ENCODE measurements around the gene TRIM46.
"Not testable (repeated sequence)": the region's sequence is repeated elsewhere in the genome, so short reads cannot be mapped to it uniquely, and the experiment has no call there.

DNA sequence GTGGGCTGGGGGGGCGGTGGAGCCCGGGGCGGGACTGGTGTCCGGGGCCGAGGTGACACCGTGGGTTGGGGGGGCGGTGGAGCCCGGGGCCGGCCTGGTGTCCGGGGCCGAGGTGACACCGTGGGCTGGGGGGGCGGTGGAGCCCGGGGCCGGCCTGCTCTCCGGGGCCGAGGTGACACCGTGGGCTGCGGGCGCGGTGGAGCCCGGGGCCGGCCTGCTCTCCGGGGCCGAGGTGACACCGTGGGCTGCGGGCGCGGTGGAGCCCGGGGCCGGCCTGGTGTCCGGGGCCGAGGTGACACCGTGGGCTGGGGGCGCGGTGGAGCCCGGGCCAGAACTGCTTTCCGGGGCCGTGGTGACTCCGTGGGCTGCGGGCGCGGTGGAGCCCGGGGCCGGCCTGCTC is 16.3 kb downstream of the TRIM46 start:
- TF ChIP-seq, protein P1, sequence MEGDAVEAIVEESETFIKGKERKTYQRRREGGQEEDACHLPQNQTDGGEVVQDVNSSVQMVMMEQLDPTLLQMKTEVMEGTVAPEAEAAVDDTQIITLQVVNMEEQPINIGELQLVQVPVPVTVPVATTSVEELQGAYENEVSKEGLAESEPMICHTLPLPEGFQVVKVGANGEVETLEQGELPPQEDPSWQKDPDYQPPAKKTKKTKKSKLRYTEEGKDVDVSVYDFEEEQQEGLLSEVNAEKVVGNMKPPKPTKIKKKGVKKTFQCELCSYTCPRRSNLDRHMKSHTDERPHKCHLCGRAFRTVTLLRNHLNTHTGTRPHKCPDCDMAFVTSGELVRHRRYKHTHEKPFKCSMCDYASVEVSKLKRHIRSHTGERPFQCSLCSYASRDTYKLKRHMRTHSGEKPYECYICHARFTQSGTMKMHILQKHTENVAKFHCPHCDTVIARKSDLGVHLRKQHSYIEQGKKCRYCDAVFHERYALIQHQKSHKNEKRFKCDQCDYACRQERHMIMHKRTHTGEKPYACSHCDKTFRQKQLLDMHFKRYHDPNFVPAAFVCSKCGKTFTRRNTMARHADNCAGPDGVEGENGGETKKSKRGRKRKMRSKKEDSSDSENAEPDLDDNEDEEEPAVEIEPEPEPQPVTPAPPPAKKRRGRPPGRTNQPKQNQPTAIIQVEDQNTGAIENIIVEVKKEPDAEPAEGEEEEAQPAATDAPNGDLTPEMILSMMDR (IDR thresholded peaks at IDR 0.05) = not testable (repeated sequence)
- not testable (repeated sequence) for TF ChIP-seq POLR2A (IDR thresholded peaks at IDR 0.05)

All from lower leg skin (tissue), 3 donors.